HG03342 (cell line): ENCODE measurements around the gene CDR2L.
"Not testable (repeated sequence)": the region's sequence is repeated elsewhere in the genome, so short reads cannot be mapped to it uniquely, and the experiment has no call there.

ENCODE experiments used
- ATAC-seq: cut with Tn5 transposase; IDR thresholded peaks from one replicate; pipeline ENCODE4 v1.9.1; 2021; ENCODE audit warnings: mild to moderate bottlenecking, moderate library complexity; ENCODE audit not compliant: unreplicated experiment

CDR2L gene

DNA sequence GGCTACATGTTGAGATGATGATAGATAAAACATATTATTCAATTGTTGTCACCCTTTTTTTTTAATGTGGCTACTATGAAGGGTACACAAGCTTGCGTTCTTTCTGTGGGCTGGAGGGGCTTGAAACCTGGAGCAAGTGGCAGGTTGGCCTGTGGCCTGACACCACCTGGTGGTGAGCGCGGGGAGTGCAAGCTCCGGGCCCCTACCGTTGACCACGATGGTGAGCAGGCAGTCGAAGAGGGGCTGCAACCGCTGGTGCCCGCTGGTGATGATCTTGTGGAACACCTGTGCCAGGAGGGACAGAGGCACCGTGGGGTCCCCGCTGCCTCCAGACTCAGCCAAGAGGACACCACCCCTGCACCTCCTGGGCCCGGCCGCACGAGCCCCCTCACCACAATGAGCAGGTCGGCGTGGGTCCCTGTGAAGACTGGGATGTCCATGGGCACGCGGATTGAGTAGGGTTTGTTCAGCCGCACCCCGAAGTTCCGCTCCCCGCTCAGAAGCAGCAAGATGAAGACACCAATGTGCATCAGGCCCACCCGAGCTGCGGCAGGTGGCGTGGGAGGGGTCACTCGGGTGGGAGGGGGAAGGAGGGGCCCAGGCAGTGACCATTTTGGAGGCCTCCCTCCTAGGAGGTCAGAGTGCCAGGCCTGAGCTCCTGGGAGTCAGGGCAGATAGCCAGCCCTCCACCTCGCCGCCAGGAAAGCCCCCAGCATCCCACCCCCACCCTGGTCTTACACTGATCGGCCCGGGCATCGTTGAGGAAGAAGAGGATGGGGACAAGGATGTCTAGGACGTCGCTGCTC lies 29.3 kb upstream of the CDR2L start:
- ATAC-seq, result no peak

DNA sequence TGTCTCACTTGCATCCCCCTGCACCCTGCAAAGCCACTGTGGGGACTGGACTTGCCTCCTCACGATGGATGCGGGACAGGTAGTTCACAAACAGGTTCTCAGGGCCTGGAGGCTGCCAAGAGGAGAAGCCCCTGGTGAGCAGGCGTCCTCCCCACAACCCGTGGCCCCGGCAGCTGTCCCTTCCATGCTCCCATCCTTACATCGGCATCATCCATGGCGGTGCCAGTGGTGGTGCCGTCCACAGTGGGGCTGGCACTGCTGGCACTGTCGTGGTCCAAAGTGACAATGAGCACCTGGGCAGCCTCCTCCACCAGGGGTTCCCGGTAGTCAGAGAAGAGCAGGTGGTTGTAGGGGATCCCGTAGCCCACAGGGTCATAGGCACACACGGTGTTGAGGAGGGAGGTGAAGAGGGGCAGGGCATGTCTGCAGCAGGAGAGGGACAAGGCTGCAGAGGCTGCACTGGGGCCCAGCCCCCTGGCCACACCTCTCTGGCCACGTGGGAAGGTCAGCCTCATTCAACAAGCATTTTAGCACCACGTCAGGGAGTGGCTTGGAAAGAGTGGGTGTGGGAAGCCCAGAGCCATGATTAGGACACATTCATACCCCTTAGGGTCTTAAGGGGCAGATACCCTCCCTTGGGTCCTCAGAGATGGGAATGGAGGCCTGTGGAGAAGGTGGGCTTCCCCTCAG lies 27.5 kb upstream of the CDR2L start:
- ATAC-seq, result no peak

DNA sequence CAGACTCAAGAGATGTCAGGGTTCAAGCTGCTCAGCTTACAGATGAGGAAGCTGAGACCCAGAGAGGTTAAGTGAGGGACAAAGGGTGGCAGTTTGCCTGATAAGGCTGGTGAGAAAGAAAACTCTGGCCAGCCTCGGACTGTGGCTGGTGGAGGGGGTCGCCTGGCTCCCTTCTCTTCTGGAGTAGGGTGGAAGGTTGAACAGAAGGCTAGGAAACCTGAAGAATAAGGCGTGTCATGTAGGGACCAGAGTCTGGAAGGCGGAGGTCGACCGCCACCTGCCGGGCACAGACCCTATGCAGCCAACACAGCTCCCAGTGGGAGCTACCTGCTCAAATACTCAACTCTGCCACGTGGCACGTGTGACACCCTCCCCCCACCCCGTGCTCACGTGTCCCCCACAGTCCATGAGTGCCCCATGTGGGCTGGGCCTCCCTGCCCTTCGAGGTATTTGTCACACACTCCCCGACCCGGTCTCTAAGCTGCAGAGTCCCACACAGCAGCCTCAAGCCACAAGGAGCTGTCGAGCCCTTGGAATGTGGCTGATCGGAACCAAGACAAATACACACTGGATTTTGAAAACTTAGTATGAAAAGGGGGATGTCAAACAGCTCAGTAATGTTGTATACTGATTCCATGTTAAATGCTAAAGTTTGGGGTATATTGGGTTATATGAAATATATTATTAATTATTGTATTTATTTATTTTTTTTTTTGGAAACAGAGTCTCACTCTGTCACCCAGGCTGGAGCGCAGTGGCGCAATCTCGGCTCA lies 26.7 kb upstream of the CDR2L start:
- no peak for ATAC-seq

DNA sequence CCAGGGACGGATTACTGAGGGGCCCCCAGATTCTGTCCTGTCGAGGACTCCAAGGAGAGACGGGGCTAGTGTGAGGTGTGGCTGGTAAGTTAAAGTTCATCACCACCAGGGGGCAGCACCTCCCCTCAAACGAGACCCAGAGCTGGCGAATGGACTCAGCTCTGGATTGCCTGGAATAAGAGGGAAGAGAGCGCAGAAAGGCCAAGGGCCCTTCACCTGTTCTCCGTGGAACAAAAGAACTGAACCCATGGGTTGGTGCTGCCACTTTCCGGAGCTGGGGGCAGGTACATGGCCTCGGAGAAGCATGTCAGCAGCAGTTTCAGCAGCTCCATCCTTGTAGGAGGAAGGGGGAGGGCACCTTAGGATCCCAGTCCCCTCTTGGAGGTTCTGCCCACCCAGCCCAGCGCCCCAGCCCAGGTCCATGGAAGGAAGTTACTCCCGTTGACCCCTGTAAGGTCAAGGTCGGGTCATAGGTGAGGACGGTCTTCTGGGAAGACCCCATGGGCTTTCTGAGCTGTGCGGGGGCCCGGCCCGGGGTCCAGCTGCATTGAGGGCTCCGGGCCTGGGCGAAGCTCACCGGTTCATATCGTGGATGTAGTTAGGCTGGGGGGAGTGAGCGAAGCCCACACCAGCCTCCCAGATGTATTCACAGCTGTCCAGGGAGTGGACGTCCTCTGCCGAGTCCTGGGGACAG lies 25.6 kb upstream of the CDR2L start:
- ATAC-seq, result no peak

DNA sequence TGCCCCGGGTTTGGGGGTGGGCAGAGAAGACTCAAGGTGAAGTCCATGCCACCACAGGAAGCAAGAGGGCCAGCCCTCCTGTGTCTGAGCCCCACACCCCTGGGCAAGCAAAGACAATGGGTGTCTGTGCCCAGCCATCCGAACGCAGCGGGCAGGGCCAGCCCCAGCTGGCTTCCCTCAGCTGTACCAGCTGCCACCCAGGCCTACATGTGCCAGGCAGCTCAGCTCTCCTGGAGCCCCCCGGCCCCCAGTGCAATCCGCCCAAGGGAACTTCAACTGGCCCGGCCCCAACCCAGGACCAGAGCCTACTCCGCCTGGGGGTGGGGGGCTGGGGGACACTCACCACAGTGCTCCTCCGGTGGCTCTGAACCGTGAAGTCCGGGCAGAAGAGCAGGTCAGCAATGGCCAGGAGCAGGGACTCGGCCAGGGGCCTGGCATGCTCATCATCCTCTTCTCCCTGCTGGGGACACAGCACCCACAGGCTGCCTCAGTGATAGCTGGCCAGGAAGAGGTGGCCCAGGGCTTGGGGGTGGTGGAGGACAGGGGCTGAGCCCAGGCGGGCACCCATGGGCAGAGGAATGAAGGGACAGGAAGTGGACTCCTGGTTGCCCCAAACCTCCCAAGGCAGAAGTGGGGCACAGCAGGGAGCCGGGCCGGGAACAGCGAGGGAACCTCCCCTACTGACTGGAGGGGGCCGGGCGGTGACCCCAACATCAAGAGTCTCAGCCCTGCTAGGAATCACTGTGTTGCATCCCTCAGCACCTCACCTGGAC lies 24.6 kb upstream of the CDR2L start:
- ATAC-seq, result no peak

DNA sequence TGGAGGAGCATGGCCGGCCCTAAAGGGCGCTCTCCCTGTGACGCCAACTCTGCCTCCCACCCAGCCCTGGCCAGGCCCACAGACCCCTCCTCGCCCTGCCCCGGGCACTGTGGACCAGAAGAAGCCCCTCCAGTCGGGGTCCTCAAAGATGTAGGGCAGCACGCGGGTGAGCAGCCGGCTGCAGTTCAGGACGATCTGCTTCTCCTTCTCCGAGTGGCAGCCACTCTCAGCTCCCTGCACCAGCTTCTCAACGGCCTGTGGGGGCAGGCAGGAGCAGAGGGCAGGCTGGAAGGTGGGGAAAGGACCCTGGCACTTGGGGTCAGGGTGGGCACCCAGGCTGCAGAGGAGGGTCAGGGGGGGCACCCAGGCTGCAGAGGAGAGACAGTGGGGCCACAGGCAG lies 23.8 kb upstream of the CDR2L start:
- no peak for ATAC-seq

DNA sequence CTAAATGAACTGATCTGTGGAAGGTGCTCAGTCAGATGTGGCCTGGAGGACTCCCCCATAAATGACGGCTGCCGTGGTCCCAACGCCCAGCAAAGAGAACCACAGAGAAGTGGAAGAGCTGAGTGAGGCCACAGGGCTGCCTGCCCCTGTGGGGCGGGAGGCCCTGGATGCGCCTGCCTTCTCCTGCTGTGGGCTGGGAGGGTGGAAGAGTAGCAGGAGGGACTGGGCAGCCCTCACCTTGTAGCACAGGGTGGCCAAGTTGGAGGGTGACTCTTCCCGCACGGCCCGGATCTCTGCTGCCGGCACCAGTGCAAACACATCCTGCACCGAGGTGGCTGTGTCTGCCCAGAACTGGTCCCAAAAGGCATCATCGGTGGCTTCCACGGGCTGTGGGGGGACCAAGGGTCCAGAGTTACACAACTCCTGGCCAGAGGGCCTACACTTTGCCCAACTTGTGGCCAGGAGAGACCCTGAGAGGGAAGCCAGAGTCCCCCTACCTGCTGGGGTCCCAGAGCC lies 23.1 kb upstream of the CDR2L start:
- no peak for ATAC-seq

DNA sequence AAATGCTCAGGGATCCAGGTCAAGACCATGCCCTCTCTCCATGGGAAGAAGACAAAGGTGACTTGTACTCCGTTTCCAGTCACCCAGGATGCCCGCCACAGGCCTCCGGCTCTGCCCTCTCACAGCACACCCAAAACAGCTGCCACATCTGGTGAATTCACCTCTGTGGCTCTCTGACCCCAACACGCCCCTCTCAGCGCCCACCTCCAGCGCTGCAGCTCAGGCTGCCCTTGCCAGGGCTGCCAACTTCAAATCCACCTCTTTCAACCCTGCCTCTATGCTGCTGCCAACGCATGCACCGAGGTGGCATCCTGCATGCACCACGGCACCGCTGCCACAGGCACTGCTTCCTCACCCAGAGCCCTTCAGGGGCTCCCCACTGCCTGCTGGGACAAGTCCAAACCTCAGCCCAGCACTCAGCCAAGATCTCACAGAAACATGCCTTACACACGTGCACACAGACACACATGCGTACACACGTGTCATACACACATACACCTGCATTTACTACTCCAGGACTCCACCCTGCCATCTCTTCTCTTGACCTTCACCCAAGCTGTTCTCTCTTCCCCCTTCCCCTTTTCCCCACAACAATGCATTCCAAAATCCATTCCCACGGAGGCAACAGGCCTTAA lies 22.3 kb upstream of the CDR2L start:
- no peak for ATAC-seq

DNA sequence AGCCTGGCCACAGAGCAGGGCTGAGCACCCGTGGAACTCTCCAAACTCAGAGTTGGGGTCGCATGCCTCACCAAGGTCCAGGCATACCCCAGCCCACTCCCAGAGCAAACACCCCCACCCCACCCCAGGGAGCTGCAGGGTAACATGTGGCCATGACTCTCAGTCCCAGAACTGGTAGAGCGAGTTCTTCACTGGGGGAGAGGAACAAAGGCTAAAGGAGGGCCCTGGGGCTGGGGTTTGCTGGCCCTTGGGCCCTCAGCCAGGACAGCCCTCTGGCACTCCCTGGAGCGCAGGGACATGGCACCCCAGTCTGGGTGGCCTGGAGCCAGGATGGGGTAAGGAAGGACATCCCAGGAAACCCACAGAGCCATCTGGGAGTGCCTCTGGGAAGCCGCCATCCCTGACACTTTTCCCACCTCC lies 19.1 kb upstream of the CDR2L start:
- ATAC-seq, result no peak

DNA sequence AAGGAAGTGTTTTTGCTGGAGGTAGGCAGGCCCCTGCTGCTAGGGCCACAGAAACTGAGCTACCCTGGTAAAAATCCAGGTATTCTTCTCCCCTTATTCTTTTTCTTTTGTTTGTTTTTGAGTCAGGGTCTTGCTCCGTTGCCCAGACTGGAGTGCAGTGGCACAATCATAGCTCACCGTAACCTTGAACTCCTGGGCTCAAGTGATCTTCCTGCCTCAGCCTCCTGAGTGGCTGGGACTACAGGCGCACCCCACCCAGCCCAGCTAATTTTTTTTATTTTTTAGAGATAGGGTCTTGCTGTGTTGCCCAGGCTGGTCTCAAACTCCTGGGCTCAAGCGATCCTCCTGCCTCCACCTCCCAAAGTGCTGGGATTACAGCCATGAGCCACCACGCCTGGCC lies 17.9 kb upstream of the CDR2L start:
- not testable (repeated sequence) for ATAC-seq

DNA sequence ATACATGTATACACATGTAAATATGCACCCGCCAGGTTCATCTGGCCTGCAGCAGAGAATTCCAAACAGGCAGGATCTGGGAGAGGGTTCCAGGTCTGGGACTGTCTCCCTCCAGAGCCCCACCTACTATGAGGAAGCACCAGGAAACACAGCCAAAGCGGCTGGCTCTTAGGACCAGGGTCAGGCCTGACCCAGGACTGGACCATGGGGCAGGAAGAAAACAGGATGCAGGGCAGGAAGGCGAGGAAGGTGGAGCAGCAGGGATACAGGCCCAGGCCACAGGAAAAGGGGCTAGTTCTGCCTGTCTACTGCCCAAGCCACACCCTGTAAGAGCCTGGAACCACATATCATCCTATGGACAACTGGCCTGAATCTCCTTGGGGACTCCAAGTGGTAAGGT lies 17.0 kb upstream of the CDR2L start:
- no peak for ATAC-seq

DNA sequence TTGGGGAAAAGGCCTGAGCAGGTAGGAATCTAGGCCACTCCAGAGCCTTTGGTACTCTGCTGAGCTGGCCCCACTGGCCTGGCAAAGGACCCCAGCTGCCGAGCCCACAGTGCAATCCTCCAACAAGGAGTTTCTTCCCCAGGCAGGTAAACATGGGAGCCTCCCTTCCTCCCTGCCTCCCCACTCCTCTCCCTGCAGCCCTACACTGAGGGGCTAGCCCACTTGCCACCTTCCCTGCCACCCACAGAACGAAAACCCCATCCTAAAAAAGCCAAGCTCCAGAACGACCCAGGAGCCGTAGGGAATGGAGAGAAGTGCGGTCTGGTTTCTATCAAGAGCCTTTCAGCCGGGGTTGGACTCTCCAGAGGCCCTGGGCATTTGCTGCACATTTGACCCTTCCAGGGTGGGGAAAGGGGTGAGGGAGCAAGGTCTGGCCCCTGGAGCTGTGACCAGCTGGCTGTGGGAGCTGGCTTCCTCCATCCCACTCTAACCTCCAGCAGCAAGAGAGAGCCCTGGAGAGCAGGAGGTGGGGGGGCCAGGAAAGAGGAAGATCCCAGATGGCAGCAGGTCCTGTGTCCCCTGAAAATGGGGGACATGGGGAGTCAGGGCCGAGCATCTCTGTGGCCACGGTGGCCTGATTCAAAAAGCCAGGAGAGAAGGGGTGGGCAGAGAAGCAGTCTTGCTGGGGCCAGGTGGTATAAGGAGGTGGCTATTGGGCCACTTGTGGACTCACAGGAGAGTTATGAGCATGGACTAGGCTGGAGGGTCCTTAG lies 16.2 kb upstream of the CDR2L start:
- ATAC-seq, result no peak

DNA sequence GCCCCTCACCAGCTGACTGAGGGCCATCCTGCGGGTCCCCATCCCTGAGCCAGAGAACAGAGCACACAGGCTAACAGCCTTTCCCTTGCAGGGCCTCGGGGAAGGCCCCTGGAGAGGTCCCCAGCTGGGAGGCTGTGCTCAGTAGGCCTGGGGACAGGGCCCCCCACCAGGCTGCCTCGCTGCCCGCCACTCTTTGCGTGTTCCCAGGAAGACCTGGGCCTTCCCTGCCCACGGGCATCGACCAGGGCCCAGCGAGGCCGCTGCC lies 15.7 kb upstream of the CDR2L start:
- ATAC-seq, result no peak

DNA sequence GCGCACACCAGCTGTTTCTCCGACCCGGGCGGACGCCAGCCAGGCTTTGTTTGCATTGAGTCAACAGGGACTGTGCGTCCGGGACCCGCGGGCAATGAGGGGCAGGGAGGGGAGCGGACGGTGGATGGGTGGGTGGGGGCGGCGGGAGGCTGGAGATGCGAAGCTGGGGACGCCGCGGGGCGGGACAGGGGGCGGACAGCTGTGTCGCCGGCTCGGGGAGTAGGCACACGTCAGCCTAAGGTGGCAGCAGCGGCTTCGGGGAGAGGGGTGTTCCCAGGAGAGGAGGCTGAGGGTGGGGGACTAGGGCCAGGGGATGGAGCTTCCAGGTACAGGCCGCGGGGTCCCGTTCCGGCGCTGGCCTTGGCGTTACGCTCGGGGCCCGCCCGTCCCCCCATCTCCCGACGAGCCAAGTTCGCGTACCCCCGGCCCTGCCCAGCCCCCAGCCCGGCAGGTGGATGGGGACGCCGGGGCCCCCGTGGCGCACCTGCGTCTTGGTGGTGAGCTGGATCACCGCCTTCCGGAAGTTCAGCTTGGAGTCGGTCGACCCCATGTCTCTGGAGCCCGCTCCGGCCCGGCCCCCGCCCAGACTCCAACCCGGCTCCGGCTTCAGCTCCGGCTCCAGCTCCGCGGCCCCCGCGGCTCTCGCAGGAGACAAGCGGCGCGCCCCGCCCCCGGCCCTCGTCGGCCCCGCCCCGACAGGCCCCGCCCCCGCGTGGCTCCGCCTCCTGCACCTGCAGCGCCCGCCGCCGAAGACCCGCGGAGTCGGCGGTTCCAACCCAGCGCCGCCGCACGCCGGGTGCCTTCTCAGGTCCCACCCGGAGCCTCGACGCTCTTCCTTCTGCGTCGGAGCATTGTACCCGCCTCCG lies 15.1 kb upstream of the CDR2L start, which contains the start of gene HID1:
HID1 (minus strand) TSS at position 653 of the 866 bp plus-strand sequence; CDS start at position 550, 103 bp downstream.
- ATAC-seq, result no peak

DNA sequence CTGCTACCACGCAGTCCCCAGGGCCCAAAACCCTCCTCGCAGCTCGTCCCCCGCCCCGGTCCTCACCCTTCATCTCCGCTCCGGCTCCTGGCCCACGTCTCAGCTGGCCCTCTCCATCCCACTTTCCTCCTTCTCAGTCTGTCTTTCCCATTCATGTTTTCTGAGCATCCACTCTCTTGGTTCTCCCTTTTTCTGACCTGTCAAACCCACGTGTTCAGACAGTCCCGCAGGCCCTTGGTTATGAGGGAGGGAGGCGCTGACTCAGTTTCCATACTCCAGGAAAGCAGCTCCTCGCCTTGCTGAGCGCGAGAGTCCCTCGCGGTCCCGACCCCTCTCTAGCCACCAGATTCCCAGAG lies 14.5 kb upstream of the CDR2L start:
- no peak for ATAC-seq

DNA sequence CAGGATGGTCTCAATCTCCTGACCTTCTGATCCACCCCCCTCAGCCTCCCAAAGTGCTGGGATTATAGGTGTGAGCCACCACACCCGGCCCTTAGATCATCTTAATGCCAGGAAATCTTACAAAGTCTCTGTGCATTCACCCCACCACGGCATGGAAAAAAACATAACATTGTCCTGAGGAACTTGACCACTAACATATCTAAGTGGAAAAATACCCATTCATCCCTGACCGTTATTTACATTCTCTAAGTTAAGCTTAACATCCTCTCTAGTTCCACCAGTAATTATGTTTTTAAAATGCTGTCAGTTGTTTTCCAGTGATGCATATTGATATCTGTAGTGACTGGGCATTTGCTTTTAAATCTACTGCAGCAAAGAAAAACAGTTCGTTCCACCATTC lies 11.5 kb upstream of the CDR2L start:
- no peak for ATAC-seq

DNA sequence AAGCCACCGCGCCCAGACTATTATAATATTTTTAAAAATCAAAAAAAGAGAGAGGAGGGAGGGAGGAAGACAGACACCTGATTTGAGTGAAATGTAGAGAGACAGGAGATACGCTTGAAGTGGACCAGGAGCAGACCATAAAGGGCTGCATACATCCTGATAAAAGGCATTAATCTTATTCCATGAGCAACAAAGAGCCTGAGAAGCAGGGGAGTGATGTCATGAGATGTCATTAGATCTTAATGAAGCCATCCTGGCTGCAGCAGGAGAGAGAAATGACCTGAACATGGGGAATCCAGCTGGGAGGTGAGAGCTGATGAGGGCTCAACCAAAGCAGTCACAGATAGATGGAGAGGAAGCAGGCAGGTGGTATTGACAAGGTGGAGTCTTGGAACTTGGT lies 9.6 kb upstream of the CDR2L start:
- ATAC-seq, result no peak

DNA sequence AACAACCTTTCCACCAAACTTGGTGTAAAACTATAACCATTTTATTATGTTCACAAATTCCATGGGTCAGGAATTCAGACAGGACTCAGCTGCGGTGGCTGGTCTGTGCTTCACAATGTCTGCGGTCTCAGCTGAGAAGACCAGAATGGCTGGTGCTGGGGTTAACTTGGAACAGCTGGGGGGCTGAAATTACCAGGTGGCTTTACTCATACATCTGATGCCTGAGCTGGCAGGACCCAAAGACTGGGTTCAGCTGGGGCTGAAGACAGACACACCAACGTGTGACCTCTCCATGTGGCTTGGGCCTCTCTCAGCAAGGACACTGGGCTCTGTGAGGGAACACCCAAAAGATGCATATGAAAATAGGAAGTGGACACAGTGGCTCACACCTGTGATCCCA lies 9.2 kb upstream of the CDR2L start:
- no peak for ATAC-seq
